ENCODE measurements around the gene MRPL14.
A peak's percentile ranks its signal among the peaks of the same experiment; 100 is the strongest.

Gene MRPL14

DNA sequence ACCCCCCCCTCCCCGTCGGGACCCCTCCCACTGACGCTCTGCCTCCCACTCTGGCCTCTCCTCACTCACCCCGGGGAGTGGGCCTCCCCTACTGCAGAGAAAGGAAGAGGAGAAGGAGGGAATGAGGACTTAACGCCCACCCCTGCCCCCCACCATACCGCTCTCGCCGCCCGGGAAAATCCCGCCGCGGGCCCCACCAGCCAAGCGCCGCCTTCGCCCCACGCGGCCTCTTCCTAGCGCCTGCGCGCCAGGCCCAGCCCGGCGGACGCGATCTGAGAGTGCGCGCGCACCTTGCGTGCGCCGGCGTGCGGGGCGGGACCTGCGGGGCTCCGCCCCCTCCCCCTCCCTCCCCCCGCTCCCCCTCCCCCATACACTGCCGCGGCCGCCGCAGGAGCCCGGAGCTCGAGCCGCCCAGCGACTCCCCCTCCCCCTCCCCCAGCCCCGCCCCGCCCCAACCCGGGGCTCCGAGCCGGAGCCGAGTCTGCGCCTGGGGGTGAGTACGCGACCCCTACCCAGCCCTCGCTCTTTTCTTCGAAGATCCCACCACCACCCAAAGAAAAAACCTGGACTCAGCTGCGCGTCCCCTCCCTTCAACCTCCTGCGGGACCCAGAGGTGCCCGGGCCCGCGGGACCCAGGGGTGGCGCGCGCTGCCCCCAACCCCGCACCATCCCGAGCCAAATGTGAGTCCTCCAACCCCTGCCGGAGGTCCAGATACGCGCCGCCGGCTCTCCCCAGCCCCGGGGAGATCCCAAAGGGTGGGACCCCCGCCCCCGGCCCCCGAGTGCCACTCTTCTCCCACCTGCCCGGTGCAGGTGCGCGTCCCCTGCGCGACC lies at the start of gene MRPL14, which contains the start of gene TMEM63B:
MRPL14 (minus strand) TSS at position 267 of the 834 bp plus-strand sequence. CDS start 10,841 bp downstream, outside the sequence.
TMEM63B (plus strand) TSS at position 369 of the 834 bp plus-strand sequence. CDS start 7,031 bp downstream, outside the sequence.
- peak; percentile 80 to 81 for DNase-seq (ENCODE audit: low read depth in 2 of 2)

DNA sequence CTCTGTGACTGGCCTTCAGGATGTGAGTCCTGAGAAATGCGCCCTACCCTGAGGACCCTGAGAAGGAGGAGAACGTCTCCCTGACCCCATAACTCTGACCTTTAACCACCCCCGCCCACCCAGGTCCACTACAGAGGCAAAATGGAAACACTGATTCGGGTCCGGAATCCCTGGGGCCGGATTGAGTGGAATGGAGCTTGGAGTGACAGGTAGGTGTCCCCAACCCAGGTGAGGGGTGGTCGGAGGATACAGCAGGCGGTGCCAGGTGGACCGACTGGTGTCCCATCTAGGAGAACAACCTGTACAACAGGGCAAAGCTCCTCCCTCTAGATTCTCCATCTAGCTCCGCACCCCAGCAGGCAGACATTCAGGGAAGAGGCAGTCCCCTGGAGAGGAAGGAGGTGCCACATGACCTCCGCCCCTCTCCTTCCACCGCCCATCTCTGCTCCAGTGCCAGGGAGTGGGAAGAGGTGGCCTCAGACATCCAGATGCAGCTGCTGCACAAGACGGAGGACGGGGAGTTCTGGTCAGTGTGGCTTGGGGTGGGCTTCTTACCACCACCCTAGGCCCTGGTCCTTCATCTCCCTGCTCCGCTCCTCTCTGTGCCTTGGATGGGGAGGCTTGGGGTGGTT lies 49.0 kb upstream of the MRPL14 start:
- DNase-seq (ENCODE audit: low read depth in 2 of 2) = no peak

DNA sequence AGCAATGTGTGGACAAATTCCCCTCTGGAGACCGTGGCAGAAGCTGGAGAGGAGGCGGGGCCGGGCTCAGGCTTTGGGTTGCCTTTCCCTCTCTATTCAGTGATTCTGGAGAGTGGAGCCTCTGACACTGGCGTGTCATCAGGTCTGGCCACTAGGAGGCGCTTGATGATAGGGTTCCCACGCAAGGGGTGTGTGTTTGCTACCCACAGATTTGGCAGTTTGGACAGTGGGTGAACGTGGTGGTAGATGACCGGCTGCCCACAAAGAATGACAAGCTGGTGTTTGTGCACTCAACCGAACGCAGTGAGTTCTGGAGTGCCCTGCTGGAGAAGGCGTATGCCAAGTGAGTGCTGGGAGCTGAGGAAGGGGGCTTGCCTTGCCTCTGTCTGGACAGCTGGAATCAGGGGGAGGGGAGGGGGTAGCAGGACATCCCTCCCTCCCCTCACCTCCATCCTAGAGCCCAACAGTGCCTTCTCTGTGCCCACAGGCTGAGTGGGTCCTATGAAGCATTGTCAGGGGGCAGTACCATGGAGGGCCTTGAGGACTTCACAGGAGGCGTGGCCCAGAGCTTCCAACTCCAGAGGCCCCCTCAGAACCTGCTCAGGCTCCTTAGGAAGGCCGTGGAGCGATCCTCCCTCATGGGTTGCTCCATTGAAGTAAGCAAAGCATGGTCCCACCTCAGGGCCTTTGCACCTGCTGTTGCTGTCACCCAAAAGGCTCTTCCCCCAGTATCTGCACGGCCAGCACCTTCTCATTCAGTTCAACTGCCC lies 45.7 kb upstream of the MRPL14 start:
- DNase-seq (ENCODE audit: low read depth in 2 of 2) = peak; percentile 61 to 72

GRCh38 chr6:44171899-44172546 lies 44.8 kb upstream of the MRPL14 start:
- DNase-seq (ENCODE audit: low read depth in 2 of 2) = no peak

- DNase-seq (ENCODE audit: low read depth in 2 of 2) = no peak
These were observed 42.8 kb upstream of the MRPL14 start for GRCh38 chr6:44169886-44170570.

DNA sequence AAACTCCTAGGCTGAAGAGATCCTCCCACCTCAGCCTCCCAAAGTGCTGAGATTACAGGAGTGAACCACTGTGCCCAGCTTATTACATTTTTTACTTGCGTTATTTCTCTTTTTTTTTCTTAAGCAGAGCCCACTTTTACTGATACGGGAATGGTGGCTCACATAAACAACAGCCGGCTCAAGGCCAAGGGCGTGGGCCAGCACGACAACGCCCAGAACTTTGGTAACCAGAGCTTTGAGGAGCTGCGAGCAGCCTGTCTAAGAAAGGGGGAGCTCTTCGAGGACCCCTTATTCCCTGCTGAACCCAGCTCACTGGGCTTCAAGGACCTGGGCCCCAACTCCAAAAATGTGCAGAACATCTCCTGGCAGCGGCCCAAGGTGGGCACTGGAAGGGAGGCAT lies 41.9 kb upstream of the MRPL14 start:
- no peak for DNase-seq (ENCODE audit: low read depth in 2 of 2)

DNA sequence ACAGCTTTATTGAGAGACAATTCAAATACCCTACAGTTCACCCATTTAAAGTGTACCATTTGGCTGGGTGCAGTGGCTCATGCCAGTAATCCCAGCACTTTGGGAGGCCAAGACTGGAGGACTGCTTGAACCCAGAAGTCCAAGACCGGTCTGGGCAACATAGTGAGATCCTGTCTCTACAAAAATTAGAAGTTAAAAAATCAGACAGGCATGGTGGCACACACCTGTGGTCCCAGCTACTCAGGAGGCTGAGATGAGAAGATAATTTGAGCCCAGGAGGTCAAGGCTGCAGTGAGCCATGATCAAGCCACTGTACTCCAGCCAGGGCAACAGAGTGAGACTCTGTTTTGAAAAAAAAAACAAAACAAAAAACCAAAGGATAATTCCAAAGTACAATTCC lies 40.3 kb upstream of the MRPL14 start:
- no peak for DNase-seq (ENCODE audit: low read depth in 2 of 2)

DNA sequence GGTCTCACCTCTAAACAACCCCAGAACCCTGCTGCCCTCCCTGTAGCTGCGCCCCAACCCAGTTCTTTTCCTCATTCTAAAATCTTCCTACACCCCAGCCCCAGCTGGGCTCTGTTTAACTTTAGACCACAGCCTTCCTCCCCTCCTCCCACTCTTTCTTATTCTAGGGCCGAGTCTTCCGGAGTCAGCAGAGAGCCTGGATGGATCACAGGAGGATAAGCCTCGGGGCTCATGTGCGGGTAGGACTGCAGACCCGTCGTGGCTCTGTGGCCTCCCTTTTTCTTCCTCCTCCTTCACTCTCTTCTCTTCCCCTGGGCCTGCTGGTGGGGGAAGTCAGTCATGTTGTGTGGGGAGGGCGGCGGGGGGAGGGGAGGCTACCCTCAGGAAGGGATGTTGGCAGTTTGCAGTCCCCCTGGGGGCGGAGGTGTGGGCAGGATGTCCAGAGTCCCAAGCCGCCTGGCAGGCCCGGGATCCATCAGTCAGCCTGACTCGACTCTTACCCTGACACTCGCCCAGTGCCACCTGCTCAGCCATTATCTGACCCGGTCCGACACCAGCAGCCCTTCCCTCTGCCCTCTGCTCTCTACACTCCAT lies 39.4 kb upstream of the MRPL14 start:
- no peak for DNase-seq (ENCODE audit: low read depth in 2 of 2)

DNA sequence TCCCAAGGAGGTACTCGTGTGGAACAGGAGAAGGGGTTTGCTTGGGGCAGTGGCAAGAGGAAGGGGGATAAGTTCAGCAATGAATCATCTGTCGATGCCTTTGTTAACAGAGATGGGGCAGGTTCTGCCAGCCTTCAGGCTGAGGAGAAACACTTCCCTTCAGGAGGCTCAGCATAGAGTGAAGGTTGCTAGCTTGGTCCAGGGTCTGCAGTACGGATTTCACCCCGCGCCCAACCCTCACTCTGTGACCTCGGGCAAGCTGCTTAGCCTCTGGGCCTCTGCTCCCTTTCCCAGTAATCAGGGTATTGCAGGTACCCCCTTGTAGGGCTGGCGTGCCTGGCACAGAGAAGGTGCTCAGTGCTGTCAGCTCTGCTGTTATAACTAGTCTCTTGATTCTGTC lies 38.9 kb upstream of the MRPL14 start:
- DNase-seq (ENCODE audit: low read depth in 2 of 2) = no peak

GRCh38 chr6:44162876-44163625 lies 35.8 kb upstream of the MRPL14 start:
- DNase-seq (ENCODE audit: low read depth in 2 of 2) = no peak

GRCh38 chr6:44161997-44162338 lies 34.7 kb upstream of the MRPL14 start:
- no peak for DNase-seq (ENCODE audit: low read depth in 2 of 2)

- DNase-seq (ENCODE audit: low read depth in 2 of 2) = no peak
These were observed 31.5 kb upstream of the MRPL14 start, which contains the start of gene CAPN11 for GRCh38 chr6:44158770-44159228. Gene CAPN11, plus strand, starts transcription at chr6:44158820. Its CDS starts 29 bp downstream, at chr6:44158849.

DNA sequence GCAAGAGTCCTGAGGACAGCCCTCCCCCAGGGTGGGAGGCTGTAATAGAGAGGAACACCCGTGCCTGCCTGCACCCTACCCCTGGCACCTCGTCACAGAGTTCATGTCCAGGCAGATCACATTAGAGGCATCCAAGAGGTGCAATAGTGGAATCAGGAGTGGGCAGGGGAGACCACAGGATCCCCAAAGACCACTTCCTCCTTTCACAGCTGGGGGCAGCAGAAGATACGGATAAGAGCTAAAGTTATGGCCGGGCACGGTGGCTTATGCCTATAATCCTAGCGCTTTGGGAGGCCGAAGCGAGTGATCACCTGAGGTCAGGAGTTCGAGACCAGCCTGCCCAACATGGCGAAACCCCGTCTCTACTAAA lies 29.9 kb upstream of the MRPL14 start:
- no peak for DNase-seq (ENCODE audit: low read depth in 2 of 2)

DNA sequence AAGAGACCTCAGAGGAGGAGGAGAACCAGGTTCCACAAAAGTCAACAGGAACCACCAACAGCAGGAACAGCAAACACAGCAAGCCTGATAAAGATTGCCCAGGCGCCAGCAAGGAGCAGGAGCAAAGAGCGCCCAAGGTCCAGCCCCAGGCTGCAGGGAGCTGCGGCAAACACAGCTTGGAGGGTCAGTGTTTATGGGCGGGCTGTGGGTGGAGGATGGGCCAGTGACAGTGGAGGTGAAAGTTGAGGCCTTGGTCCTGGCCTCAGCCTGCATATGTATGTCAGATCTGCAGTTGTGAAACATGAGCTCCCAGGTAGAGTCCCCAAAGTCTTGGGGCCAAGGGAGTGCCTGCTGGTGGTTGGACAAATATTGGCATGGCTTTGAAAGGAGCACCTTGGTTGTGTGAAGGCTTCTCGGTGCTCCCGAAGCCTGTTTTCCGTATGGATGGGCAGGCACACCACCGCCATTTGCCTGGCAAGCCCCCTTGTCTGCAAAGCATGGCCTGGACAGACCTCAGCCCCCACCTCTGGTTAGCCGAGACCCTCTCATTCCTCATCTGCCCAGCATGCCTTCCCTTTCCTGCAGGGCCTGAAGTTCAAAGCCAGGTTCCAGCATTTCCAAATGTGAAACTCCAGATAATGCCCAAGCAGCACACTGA lies 29.4 kb upstream of the MRPL14 start:
- DNase-seq (ENCODE audit: low read depth in 2 of 2) = no peak

DNA sequence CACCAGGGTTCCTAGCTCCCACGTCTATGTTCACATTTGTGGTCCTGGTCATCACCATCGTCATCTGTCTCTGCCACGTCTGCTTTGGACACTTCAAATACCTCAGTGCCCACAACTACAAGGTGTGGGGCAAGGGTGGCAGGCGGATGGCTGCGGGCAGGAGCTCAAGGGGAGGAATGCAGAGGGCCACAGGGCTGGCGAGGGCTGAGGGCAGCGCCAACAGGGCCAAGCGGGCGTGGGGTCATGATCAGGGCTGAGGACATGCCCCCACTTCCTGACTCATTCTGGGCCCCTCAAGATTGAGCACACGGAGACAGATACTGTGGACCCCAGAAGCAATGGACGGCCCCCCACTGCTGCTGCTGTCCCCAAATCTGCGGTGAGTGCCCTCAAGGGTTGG lies 26.8 kb upstream of the MRPL14 start:
- DNase-seq (ENCODE audit: low read depth in 2 of 2) = no peak

DNA sequence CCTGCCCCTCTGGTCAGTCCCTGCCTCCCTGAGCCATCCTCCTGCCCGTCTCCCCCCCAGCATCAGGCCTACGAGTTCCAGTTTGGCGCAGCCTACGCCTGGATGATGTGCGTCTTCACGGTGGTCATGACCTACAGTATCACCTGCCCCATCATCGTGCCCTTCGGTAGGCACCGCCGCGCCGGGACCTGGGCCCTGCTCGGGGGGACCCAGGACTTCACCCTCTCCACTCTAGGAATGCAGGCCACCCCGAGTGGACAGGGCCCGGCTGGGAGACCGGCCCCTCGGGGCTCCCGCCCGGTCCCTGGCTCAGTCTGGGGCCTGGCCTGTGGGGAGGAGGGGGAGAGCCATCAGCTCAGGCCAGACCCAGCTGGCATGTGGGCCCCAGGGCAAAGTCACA lies 25.3 kb upstream of the MRPL14 start:
- DNase-seq (ENCODE audit: low read depth in 2 of 2) = no peak

DNA sequence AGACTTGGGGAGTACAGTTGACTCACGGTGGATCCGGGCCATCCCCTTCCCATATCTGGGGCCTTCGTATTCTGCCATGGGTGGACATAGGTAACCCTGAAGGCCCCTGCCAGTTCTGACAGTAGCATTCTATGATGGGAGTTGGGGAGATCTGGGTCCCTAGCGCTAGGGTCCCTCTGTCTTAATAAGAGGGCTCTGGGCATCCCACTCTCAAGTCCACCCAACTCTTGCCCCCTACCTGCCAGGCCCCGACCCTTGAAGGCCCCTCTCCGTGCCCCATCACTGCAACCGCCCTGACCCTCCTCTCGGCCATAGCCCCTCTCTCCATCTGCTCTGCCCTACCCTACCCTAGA lies 24.8 kb upstream of the MRPL14 start:
- no peak for DNase-seq (ENCODE audit: low read depth in 2 of 2)

DNA sequence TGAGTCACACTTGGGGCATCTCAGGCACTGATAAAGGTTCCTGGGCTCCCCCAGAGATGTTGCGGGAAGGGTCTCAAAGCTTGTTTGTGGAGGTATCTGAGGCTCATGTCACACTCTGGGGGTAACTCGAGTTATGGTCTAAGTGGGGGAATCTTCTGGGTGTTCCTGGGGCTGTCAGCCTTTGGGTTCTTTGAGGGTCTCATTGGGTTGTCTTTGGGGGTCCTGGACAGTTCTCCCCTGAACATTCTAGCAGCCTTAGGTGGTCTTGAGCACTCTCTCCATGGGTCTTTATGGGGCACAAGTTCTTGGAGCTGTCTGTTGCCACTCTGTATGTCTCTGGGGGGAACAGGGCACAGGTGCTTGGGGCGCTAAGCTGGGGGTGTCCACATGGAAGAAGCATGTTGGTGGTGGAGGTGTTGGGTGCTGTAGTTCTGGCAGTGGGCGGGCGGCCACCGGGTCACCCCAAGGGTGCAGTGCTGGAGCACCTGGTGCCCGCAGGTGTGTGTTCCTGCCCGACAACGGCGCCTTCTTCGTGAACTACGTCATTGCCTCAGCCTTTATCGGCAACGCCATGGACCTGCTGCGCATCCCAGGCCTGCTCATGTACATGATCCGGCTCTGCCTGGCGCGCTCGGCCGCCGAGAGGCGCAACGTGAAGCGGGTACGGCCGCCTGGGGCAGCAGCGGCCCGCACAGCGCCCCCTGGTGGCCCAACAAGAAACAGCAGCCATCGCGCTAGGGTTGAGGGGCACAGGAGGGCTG lies 24.3 kb upstream of the MRPL14 start:
- DNase-seq (ENCODE audit: low read depth in 2 of 2) = peak; percentile 59 to 69

Data from stimulated activated CD8-positive, alpha-beta memory T cell treated with anti-CD3 and anti-CD28 coated beads, Interleukin-7, amount 100 ng/mL, for 1 hour (primary cell).